HG03558 (cell line): ENCODE data around the gene CRHR2.

ENCODE experiments used
- ATAC-seq: cut with Tn5 transposase; IDR thresholded peaks from one replicate; pipeline ENCODE4 v1.9.1; 2021; ENCODE audit warnings: moderate number of reproducible peaks; ENCODE audit not compliant: unreplicated experiment; ENCODE audit errors: extremely low read depth

Gene CRHR2

DNA sequence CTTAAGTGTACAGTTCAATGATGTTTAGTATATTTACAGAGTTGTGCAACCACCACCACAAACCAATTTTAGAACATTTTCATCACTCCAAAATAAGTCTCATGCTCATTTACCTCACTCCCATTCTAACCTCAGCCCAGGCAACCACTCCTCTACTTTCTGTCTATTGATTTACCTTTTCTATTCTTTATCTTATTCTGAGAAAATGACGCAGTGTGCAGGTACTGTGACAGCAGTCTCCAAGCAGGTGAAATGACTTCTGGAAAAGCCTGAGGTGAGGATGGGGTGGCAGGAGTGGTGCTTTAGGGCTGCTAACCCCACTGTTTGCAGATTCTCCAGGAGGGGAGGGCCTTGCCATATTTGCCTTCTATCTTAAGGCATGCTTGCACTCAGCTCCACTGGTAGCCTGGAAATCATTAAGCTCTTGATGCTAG lies 48.0 kb downstream of the CRHR2 start:
- ATAC-seq = no peak

DNA sequence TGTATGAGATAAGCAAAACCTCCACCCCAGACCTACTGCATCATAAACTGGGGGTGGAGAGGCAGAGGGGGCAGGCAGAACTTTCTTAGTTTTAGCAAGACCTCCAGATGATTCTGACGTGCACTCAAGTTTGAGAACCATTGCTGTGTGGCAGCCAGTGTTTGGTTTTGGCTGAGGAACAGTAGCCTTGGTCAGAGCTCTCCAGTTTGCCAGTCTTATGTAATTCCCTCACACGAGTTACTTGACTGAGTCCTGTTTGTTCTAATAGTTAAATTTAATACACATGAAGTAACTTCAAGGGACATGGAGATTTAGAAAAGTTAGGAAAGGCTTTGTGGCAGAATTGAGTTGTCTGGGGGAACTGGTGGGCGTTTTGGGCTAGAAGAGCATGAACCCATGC lies 49.0 kb downstream of the CRHR2 start:
- no peak for ATAC-seq

DNA sequence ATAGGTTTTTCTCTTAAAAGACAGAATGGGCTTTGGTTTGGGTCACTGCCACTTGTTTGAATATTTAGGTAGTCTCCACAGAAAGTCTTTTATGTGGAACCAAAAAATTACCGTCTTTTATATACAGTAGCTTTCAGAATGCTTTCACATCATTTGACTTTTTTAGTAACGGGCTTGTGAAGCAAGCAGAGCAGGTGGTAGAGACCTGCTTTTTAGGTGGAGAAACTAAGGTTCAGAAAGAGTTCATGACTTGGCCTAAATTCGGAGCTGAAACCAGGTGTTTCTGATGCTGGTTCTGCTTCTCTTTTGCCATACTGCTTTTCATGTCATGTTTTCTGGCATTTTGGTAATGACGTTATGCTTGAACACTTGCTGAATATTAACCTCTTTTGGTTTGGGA lies 51.3 kb downstream of the CRHR2 start:
- ATAC-seq = no peak

DNA sequence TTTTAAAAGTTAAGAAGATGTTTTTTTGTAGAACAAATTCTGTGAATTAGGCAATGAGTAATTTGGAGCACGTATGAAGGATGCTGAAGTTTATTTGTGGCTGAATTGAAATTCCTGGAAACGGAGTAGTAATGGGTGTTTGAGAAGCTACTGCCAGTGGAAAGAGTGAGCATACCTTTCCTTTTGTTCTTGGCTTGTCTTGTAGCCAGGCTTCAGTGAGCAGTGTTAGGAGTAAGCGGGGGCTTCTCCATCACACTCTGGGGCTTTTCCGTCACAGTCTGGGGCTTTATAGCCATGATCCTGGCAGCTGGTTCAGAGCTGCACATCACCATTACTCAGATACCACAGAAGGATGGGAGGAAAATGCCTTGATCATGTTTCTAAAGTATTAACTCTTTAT lies 55.2 kb downstream of the CRHR2 start:
- ATAC-seq = no peak

DNA sequence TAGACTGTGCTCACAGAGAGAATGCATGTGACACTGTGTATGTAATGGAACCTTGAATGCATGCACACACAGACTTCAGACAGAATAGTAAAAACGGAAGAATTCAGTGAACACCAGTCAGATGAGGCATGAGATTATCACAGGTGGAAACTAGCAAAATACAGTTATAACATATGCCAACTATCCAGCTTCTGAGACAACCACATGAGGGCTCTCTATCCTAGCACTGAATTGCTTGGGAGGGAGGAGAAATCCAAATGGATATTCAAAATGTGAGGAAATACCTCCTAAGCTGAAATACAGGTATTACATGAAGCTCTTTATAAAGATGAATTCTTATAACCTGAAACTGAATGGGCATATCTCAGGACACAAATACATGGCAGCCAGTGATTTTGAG lies 57.0 kb downstream of the CRHR2 start:
- no peak for ATAC-seq

DNA sequence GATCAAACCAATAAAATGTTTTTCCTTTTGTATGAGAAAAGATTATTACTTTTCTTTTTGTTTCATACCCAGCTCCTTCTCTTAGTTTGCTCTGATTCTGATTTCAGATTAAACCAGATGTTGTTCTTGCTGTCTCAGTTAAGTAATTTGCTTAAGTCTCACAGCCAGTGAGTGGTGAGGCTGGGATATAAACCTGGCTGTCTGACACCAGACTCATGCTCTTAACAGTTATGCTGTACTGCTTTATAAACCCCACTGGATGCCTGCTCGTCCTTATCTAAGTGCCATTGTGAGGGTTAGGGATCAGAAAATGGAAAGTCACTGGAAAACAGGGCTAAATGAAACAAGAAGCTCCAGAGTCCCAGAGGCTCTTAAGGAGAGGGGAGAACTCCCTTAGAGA lies 63.3 kb downstream of the CRHR2 start:
- ATAC-seq = no peak

DNA sequence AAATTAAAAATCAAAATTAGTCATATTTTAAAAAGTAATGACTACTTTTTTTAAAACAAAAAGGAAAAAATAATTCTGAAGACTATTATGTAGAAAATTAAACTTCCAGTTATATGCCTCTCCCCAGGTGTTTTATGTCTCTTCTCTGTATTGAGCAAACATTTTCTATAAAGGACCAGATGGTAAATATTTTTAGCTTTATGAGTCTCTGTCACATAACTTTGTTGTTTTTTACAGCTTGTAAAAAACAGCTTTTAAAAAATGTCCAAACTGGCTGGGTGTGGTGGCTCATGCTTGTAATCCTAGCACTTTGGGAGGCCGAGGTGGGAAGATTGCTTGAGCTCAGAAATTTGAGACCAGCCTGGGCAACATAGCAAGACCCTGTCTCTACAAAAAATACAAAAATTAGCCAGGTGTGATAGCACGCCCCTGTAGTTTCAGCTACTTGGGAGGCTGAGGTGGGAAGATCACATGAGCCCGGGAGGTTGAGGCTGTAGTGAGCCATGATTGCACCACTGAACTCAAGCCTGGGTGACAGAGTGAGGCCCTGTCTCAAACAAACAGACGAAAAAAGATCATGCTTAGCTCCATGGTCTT lies 64.1 kb downstream of the CRHR2 start:
- no peak for ATAC-seq

DNA sequence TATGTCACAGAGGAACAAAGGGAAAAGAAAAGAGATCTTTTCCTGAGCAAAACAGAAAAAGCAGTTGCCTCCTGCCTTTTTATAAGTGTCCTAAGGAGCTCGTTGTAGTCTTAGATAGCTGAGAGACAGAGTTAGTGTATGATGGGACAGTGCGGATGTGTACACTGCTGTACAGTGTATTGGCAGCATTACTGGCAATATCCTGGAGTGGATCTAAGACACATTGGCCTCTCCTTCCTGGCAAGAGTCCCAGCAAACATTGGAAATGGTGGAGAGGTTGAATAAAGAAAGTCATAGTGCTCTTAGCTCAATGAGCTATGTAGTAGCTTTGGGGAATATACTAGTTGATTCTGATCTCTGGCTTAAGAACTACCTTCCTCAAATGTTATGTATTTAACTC lies 64.9 kb downstream of the CRHR2 start:
- ATAC-seq = no peak

DNA sequence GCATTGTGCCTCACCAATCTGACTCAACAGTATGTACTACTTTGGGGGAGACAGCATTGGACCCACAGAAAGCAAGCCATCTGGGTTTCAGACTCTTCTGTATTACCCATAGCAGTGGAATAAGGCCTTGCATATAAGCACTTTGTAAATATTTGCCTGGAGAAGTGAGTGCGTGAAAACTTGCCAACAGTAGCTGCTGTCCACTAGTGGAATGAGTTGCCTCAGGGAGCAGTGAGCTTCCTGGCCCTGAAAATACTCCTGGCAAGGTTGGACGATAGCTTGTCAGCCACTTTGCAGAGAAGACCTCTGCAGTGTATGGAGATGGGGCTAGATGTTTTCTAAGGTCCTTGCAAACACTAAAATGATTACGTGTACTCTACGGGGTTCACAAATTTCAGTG lies 65.9 kb downstream of the CRHR2 start:
- no peak for ATAC-seq

DNA sequence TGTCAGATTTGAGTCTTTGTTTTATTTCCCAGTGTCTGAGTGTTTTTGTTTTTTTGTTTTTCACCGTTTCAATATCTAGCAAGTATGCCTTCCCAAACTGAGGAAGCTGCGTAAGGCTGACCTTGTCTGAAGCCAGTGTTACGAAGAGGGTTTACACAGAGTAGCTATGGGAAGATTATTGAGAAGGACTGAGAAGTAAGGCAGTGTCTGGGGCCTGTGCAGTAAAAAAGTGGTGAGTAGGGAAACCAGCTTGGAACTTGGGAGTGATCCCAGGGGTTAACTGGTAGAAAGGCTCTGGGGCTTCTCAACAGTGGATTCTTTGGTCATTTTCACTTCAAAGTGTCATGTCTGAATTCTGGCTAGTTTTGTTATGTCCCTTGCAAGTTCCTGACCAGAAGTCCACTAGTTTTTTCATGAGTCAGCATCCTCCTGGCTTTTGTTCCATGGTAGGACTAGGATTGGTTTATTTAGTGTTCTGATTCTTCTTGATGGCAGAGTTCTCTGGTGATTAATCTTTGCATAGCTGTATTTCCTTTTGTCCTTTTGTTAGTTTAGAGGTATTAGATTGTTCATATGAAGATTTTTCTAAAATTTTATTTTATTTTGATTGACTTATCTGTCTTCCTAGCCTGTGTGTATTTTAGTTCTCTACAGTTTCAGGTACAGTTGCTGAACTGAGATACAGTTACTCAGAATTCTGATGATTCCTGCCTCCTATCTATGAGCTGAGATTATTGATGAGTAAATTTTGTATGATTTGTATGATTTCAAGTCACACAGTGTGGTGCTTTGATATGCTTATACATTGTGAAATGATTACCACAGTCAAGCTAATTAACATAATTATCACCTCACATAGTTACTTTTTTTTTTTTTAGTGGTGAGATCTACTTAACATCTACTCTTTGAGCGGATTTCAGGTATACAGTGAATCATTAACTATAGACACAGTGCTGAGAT lies 68.6 kb downstream of the CRHR2 start:
- no peak for ATAC-seq

DNA sequence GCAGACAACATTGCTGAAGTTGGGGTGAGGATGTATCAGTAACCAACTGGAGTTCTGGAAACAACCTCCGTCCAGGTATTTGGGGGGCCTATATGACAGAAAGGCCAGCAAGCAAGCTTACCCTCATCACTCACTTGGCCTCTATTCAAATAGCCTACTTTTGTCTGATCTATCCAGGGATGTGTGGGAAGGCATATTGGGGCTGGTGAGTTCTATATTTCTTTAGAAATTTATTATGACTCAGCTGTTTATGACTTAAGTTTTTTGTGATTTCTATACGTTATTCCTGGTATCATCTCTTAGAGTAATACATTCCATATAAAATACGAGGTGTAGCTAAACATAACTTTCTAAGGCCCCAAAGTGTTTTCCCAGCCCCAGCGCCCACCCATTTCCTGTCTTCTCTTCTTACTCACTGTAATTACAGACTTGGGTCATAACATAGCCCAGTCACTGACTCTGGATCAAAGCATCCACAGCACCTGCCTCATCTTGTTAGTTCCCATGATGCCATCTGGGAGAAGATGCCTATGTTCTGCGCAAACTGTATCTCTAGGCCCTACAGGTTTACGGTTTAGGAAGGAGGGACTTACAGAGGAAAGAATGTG lies 69.5 kb downstream of the CRHR2 start:
- ATAC-seq = no peak

DNA sequence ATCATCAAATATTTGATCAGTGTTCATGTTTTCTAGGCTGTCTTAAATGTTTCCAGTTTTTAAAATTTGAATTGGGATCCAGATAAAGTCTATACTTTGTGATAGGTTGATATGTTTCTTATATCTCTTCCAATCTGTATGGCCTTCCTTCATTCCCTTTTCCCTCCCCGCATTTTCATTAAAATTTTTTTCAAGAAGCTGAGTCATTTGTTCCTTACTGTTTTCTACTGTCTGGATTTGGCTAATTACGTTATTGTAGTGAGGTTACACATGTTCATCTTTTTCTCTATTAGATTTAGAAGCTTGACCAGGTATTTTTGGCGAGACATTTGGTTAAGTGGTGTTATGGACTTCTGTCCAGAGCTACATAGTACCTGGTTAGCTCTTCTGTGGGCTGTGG lies 76.4 kb downstream of the CRHR2 start:
- ATAC-seq = no peak

DNA sequence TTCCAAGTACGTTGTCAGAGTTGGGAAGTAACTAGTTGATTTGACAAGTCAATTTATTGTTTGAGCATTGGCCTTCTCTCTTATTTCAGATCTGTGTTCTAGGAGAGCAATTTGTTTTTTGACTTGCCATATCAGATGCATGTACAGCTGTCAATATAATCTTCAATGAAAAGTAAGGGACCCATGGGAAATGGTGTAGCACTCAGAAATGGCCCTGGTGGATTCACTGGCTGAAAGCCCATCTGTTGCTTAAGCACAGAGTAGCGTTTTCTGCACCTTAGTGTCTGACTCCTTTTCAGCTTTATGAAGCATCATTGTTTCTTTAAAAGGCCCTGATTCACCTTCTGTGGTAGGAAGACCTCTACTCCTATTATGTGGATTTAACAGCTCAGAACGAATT lies 77.4 kb downstream of the CRHR2 start:
- ATAC-seq = no peak
